AG09319 (cell line): Measurements from ENCODE around the gene DAP.
"Not testable (repeated sequence)": the region's sequence is repeated elsewhere in the genome, so short reads cannot be mapped to it uniquely, and the experiment has no call there.

Source experiments
- DNase-seq: peaks from one replicate; pipeline ENCODE4 v3.0.0-alpha.2; 2010; ENCODE audit warnings: low read depth; ENCODE audit errors: extremely low read depth
- TF ChIP-seq, protein P1 (sequence below): IDR thresholded peaks from 2 replicates; pipeline ENCODE4 v1.5.1; 2011; ENCODE audit warnings: low read depth, mild to moderate bottlenecking, inconsistent platforms, low read length, moderate library complexity

Gene DAP

GRCh38 chr5:10648806-10649665 lies 112.0 kb downstream of the DAP start:
- TF ChIP-seq, protein P1, sequence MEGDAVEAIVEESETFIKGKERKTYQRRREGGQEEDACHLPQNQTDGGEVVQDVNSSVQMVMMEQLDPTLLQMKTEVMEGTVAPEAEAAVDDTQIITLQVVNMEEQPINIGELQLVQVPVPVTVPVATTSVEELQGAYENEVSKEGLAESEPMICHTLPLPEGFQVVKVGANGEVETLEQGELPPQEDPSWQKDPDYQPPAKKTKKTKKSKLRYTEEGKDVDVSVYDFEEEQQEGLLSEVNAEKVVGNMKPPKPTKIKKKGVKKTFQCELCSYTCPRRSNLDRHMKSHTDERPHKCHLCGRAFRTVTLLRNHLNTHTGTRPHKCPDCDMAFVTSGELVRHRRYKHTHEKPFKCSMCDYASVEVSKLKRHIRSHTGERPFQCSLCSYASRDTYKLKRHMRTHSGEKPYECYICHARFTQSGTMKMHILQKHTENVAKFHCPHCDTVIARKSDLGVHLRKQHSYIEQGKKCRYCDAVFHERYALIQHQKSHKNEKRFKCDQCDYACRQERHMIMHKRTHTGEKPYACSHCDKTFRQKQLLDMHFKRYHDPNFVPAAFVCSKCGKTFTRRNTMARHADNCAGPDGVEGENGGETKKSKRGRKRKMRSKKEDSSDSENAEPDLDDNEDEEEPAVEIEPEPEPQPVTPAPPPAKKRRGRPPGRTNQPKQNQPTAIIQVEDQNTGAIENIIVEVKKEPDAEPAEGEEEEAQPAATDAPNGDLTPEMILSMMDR: no peak
- DNase-seq: no peak

GRCh38 chr5:10647640-10648039 lies 113.4 kb downstream of the DAP start:
- no peak for DNase-seq
- TF ChIP-seq, protein P1: no peak

GRCh38 chr5:10645671-10646070 lies 115.4 kb downstream of the DAP start:
- no peak for DNase-seq
- TF ChIP-seq, protein P1: no peak

DNA sequence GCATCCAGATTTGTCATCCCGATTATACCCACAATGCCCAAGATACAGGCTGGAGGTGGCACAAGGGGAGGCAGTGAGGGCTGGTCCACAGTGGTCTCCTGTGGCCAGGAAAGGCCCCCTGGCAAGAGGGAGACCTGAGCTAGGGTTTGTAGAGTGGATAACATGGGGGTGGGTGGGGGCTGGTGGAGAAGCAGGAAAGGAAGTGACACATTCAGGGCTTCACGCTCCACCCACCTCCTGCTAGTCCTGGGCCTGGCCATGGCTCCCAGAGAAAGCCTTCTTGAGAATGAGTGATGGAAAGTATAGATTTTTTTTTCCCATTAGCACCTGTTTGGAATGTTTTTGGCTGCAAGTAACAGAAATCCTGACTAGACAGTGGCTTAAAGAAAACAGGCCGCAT lies 115.9 kb downstream of the DAP start:
- DNase-seq: no peak
- TF ChIP-seq, protein P1: no peak

GRCh38 chr5:10644192-10644591 lies 116.8 kb downstream of the DAP start:
- DNase-seq: no peak
- TF ChIP-seq, protein P1: no peak

DNA sequence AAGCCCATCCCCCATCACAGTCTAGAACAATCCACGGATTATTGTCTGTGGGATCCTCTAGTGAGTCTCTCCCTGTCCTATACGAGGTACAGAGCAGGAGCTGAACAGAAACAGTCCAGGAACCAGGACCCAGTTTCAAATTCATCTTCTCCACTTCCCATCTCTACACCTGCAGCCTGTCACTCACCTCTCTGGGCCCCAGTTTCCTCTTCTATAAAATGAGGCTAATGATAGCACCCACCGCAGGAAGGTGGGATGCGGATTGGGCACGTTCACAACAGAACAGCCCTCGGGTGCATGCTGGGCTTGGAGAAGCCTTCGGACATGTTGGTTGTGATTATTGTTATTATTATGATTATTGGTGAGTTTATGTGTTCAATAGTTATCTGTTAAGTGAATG lies 118.7 kb downstream of the DAP start:
- DNase-seq: no peak
- TF ChIP-seq, protein P1: no peak

DNA sequence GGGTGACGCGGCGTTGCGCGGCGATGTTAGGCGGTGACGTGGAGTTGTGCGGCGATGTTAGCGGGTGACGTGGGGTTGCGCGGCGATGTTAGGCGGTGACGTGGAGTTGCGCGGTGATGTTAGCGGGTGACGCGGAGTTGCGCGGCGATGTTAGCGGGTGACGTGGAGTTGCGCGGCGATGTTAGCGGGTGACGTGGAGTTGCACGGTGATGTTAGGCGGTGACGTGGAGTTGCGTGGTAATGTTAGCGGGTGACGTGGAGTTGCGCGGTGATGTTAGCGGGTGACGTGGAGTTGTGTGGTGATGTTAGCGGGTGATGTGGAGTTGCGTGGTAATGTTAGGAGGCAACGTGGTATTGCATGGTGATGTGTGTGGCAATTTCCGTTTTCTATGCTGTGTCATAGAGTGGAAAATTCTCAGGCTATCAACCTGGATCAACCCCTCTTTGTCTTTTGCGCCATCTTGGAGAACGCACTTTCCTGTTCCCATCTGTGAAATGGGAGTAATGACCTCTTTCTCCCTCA lies 121.1 kb downstream of the DAP start:
- TF ChIP-seq, protein P1: no peak
- no peak for DNase-seq

DNA sequence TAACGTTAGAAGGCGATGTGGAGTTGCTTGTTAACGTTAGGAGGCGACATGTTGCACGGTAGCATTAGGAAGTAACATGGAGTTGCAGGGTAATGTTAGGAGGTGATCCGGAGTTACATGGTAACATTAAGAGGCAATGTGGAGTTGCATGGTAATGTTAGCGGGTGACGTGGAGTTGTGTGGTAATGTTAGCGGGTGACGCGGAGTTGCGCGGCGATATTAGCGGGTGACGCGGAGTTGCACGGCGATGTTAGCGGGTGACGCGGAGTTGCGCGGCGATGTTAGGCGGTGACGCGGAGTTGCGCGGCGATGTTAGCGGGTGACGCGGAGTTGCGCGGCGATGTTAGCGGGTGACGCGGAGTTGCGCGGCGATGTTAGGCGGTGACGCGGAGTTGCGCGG lies 122.3 kb downstream of the DAP start:
- not testable (repeated sequence) for DNase-seq
